H1 (cell line): ENCODE measurements around the gene MAPRE2. TPM values are rescaled to one million over a fixed set of nuclear protein-coding genes. Genes with fewer than 3 reads are reported as not detected.

Experiments
- CTCF ChIA-PET: fragments of 300-600 bp; sonication (Branson Sonifier 250); formaldehyde crosslinking; loops from one replicate; lab custom pipeline; 2021; ENCODE audit not compliant: partially characterized antibody; lab: Charles Lee
- POLR2A ChIA-PET: fragments of 300-600 bp; sonication (Branson Sonifier 250); formaldehyde crosslinking; loops from one replicate; lab custom pipeline; 2021; ENCODE audit warnings: inconsistent platforms; ENCODE audit not compliant: partially characterized antibody; lab: Charles Lee
- DNase-seq, 2 experiments: peaks; one replicate each; pipeline versions ENCODE4 v3.0.0 to v3.0.0-alpha.2; 2010 to 2022; ENCODE audit warnings: low spot score in 2 of 2, low read depth in 1 of 2, mixed read lengths in 1 of 2
- FAIRE-seq: peaks from 2 replicates; lab custom pipeline; 2011; peaks lifted over from hg19 to GRCh38; lab: Jason Lieb, UNC
- H2AFZ ChIP-seq: 2 replicates; pipeline ENCODE4 v1.8.1; 2012; ENCODE audit warnings: low read length, inconsistent platforms
- H2AK5ac ChIP-seq: 2 replicates; pipeline ENCODE4 v1.6.1; 2013; ENCODE audit warnings: low read depth, low read length
- H2BK120ac ChIP-seq: replicated peaks from 2 replicates; pipeline ENCODE3; 2013; ENCODE audit warnings: low read depth, low read length, inconsistent platforms
- H2BK12ac ChIP-seq: 2 replicates; pipeline ENCODE4 v1.6.1; 2013; ENCODE audit warnings: low read depth, low read length
- H2BK15ac ChIP-seq: 2 replicates; pipeline ENCODE4 v1.6.1; 2013; ENCODE audit warnings: low read length
- H2BK20ac ChIP-seq: 2 replicates; pipeline ENCODE4 v1.6.1; 2013; ENCODE audit warnings: low read length
- H2BK5ac ChIP-seq: 2 replicates; pipeline ENCODE4 v1.6.1; 2013; ENCODE audit warnings: low read depth, low read length
- H3K14ac ChIP-seq: 2 replicates; pipeline ENCODE4 v1.6.1; 2013; ENCODE audit warnings: inconsistent platforms; ENCODE audit not compliant: insufficient read length
- H3K18ac ChIP-seq: 2 replicates; pipeline ENCODE4 v1.6.1; 2013; ENCODE audit warnings: low read length; ENCODE audit errors: extremely low read depth
- H3K23ac ChIP-seq: 2 replicates; pipeline ENCODE4 v1.6.1; 2013; ENCODE audit warnings: inconsistent platforms; ENCODE audit not compliant: insufficient read length
- H3K23me2 ChIP-seq: 2 replicates; pipeline ENCODE4 v1.6.1; 2013; ENCODE audit warnings: low read depth, low read length
- H3K27ac ChIP-seq: 2 replicates; pipeline ENCODE4 v1.6.1; 2011; ENCODE audit warnings: low read depth, low read length, inconsistent platforms
- H3K27me3 ChIP-seq, 4 experiments: replicated peaks in 1 of 4; 1 replicate in 1 of 4; 2 replicates in 3 of 4; pipeline versions ENCODE4 v1.6.1 to v1.8.1; 2011 to 2013; ENCODE audit warnings: low read length in 3 of 4, mild to moderate bottlenecking in 3 of 4, inconsistent platforms in 2 of 4, mixed read lengths in 2 of 4, moderate library complexity in 1 of 4; ENCODE audit not compliant: control insufficient read depth in 3 of 4, insufficient read depth in 3 of 4; ENCODE audit errors: extremely low read depth in 1 of 4
- H3K36me3 ChIP-seq, 4 experiments: 2 replicates each; pipeline versions ENCODE4 v1.6.1 to v1.8.1; 2011 to 2013; ENCODE audit warnings: mild to moderate bottlenecking in 4 of 4, low read length in 3 of 4, moderate library complexity in 2 of 4, control low read depth in 1 of 4, inconsistent platforms in 1 of 4; ENCODE audit not compliant: insufficient read depth in 4 of 4, control insufficient read depth in 2 of 4
- H3K4ac ChIP-seq: replicated peaks from 2 replicates; pipeline ENCODE3; 2013; ENCODE audit warnings: low read length, low read depth, mixed read lengths, inconsistent platforms; ENCODE audit not compliant: insufficient read length
- H3K4me1 ChIP-seq, 4 experiments: replicated peaks in 1 of 4; 1 replicate in 1 of 4; 2 replicates in 3 of 4; pipeline versions ENCODE4 v1.6.1 to v1.8.1; 2011 to 2013; ENCODE audit warnings: low read length in 3 of 4, inconsistent platforms in 2 of 4, mixed read lengths in 1 of 4; ENCODE audit not compliant: insufficient read depth in 4 of 4, control insufficient read depth in 3 of 4
- H3K4me2 ChIP-seq, 2 experiments: 2 replicates each; pipeline versions ENCODE4 v1.6.1 to v1.8.1; 2011 to 2013; ENCODE audit warnings: low read depth in 2 of 2, low read length in 2 of 2, control low read depth in 1 of 2, inconsistent platforms in 1 of 2, mild to moderate bottlenecking in 1 of 2; ENCODE audit not compliant: insufficient read depth in 1 of 2
- H3K4me3 ChIP-seq, 4 experiments: fragments of 200-600, 300-600 bp in 1 of 4; sonication (generic), shearing (Covaris generic), sonication (Bioruptor Twin) in 1 of 4; 2 replicates each; pipeline versions ENCODE4 v1.5.1 to v1.8.1; 2011 to 2016; ENCODE audit warnings: low read length in 4 of 4, low read depth in 3 of 4, control low read depth in 2 of 4, inconsistent platforms in 2 of 4, mild to moderate bottlenecking in 2 of 4, mixed read lengths in 1 of 4, moderate library complexity in 1 of 4; ENCODE audit not compliant: insufficient read depth in 2 of 4; ENCODE audit errors: extremely low read depth in 1 of 4
- H3K56ac ChIP-seq: replicated peaks from 2 replicates; pipeline ENCODE3; 2013; ENCODE audit warnings: low read depth, mild to moderate bottlenecking, mixed read lengths, low read length, inconsistent platforms; ENCODE audit not compliant: insufficient read length
- H3K79me1 ChIP-seq: 2 replicates; pipeline ENCODE4 v1.6.1; 2013; ENCODE audit warnings: low read depth, low read length, control low read depth
- H3K79me2 ChIP-seq, 2 experiments: 2 replicates each; pipeline versions ENCODE4 v1.6.1 to v1.8.1; 2012 to 2013; ENCODE audit warnings: low read length in 2 of 2, mild to moderate bottlenecking in 2 of 2, inconsistent platforms in 1 of 2; ENCODE audit not compliant: insufficient read depth in 2 of 2, control insufficient read depth in 1 of 2
- H3K9ac ChIP-seq, 4 experiments: replicated peaks in 1 of 4; 1 replicate in 1 of 4; 2 replicates in 3 of 4; pipeline versions ENCODE4 v1.6.1 to v1.8.1; 2011 to 2013; ENCODE audit warnings: low read depth in 3 of 4, low read length in 3 of 4, control low read depth in 2 of 4, mild to moderate bottlenecking in 2 of 4, moderate library complexity in 2 of 4, inconsistent platforms in 1 of 4; ENCODE audit errors: extremely low read depth in 1 of 4
- H3K9me3 ChIP-seq, 2 experiments: 2 replicates each; pipeline versions ENCODE4 v1.6.1 to v1.8.1; 2012 to 2013; ENCODE audit warnings: mild to moderate bottlenecking in 2 of 2, moderate library complexity in 2 of 2, control low read depth in 1 of 2, inconsistent platforms in 1 of 2, low read depth in 1 of 2, low read length in 1 of 2, mixed read lengths in 1 of 2; ENCODE audit not compliant: insufficient read depth in 2 of 2
- H4K20me1 ChIP-seq, 2 experiments: replicated peaks in 1 of 2; 2 replicates each; pipeline versions ENCODE3 to v1.8.1; 2011 to 2013; ENCODE audit warnings: inconsistent platforms in 2 of 2, low read length in 2 of 2, mild to moderate bottlenecking in 1 of 2; ENCODE audit not compliant: insufficient read depth in 2 of 2, control insufficient read depth in 1 of 2
- H4K5ac ChIP-seq: 2 replicates; pipeline ENCODE4 v1.6.1; 2013; ENCODE audit warnings: low read length, low read depth, mixed read lengths, inconsistent platforms; ENCODE audit not compliant: insufficient read length
- H4K8ac ChIP-seq: 2 replicates; pipeline ENCODE4 v1.8.0; 2013; ENCODE audit warnings: mild to moderate bottlenecking, moderate library complexity, low read length, inconsistent platforms; ENCODE audit not compliant: insufficient read depth; ENCODE audit errors: extremely low read depth
- H4K91ac ChIP-seq: replicated peaks from 2 replicates; pipeline ENCODE3; 2013; ENCODE audit warnings: low read length, mixed read lengths, inconsistent platforms; ENCODE audit not compliant: insufficient read length
- ASH2L ChIP-seq: fragments of 200-600, 300-600 bp; sonication (generic); IDR thresholded peaks from one replicate; pipeline ENCODE4 v1.7.1; 2017; ENCODE audit warnings: low read length
- BACH1 ChIP-seq: IDR thresholded peaks from 2 replicates; pipeline ENCODE4 v1.6.1; 2012; ENCODE audit warnings: low read length, improper control_type of control experiment
- CHD1 ChIP-seq: IDR thresholded peaks from 2 replicates; pipeline ENCODE4 v1.6.1; 2012; ENCODE audit warnings: low read depth, low read length, improper control_type of control experiment
- EZH2 ChIP-seq: fragments of 200-600 bp; sonication (generic); IDR thresholded peaks from 2 replicates; pipeline ENCODE4 v1.7.1; 2012; ENCODE audit warnings: low read depth, mild to moderate bottlenecking, moderate library complexity, low read length, inconsistent platforms; ENCODE audit not compliant: severe bottlenecking
- KDM1A ChIP-seq: fragments of 200-600, 300-600 bp; sonication (generic); IDR thresholded peaks from 2 replicates; pipeline ENCODE4 v1.7.1; 2016; ENCODE audit warnings: mild to moderate bottlenecking, low read length, borderline replicate concordance
- MAX ChIP-seq: IDR thresholded peaks from 2 replicates; pipeline ENCODE4 v1.6.1; 2012; ENCODE audit warnings: inconsistent platforms
- NANOG ChIP-seq: IDR thresholded peaks from 2 replicates; pipeline ENCODE4 v1.6.1; 2011; ENCODE audit warnings: low read length, low read depth, mild to moderate bottlenecking, inconsistent platforms; ENCODE audit not compliant: insufficient read depth, poor library complexity, severe bottlenecking
- PHF8 ChIP-seq: fragments of 200-600 bp; sonication (generic); conservative IDR thresholded peaks from 2 replicates; pipeline ENCODE4 v1.7.1; 2012; ENCODE audit warnings: low read depth, mild to moderate bottlenecking, inconsistent platforms, low read length, moderate library complexity
- SIRT6 ChIP-seq: IDR thresholded peaks from one replicate; pipeline ENCODE4 v1.7.1; 2012; ENCODE audit warnings: low read length, inconsistent platforms
- SIX5 ChIP-seq: IDR thresholded peaks from 2 replicates; pipeline ENCODE4 v1.6.1; 2011; ENCODE audit warnings: mild to moderate bottlenecking, low read depth, low read length
- TAF1 ChIP-seq: IDR thresholded peaks from 2 replicates; pipeline ENCODE4 v1.6.1; 2011; ENCODE audit warnings: mild to moderate bottlenecking, low read depth, low read length
- TAF7 ChIP-seq: optimal IDR thresholded peaks from 2 replicates; pipeline ENCODE3; 2011; ENCODE audit warnings: low read depth, mild to moderate bottlenecking, inconsistent platforms, low read length, moderate library complexity, borderline replicate concordance
- TEAD4 ChIP-seq: IDR thresholded peaks from 2 replicates; pipeline ENCODE4 v1.6.1; 2012; ENCODE audit warnings: low read depth, low read length, inconsistent platforms, mixed read lengths
- WGBS, 2 experiments: shearing (Covaris generic) in 1 of 2; methylation state at CpG; one replicate each; pipeline versions ENCODE4 v1.1.6 to v1.1.7; 2013 to 2015; ENCODE audit warnings: low lambda C conversion rate in 2 of 2, mixed read lengths in 2 of 2, inconsistent platforms in 1 of 2, low coverage in 1 of 2, missing lambda C conversion rate in 1 of 2; ENCODE audit not compliant: insufficient replicate concordance in 2 of 2, insufficient coverage in 1 of 2, insufficient read length in 1 of 2; ENCODE audit errors: extremely low coverage in 1 of 2, missing lambda C conversion rate in 1 of 2; 5-methylcytosine and 5-hydroxymethylcytosine counted together
- polyA plus RNA-seq, 7 experiments: library from polyadenylated mRNA; depleted of rRNA in 3 of 7; stranded (reverse) in 5 of 7; unstranded in 2 of 7; fragments of >200 nt in 5 of 7; fragments of 200-250 nt in 2 of 7; gene quantifications; 1 replicate in 5 of 7; 2 replicates in 1 of 7; 4 replicates in 1 of 7; pipeline versions ENCODE4 v1.2.1 to v1.2.3, GENCODE V29; 2011 to 2013; ENCODE audit warnings: missing spikeins in 2 of 7, mixed read lengths in 2 of 7
- total RNA-seq: library from RNA; stranded (reverse); fragmentation: NEBNext Ultra II Directional; extraction: Animal tissue kit (Norgen Biotek cat#: 25700); gene quantifications from 2 replicates; pipeline ENCODE4 v1.2.1, GENCODE V29; 2021
- TF ChIP-seq, protein P1 (sequence below): IDR thresholded peaks from 2 replicates; pipeline ENCODE4 v1.6.1; 2012; ENCODE audit warnings: inconsistent platforms

Gene MAPRE2
- total and polyA plus RNA-seq, 2 of the 8 experiments (the other 6 are each of a cell fraction or from before 2014, with no cell fraction given): 32.6 to 33.1 TPM

- H3K79me2 ChIP-seq: no peaks in the 10 kb centered on the region
- TF ChIP-seq, protein P1, sequence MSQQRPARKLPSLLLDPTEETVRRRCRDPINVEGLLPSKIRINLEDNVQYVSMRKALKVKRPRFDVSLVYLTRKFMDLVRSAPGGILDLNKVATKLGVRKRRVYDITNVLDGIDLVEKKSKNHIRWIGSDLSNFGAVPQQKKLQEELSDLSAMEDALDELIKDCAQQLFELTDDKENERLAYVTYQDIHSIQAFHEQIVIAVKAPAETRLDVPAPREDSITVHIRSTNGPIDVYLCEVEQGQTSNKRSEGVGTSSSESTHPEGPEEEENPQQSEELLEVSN: no peak
- TF ChIP-seq TEAD4: no peak
- no peak for TF ChIP-seq TAF7
- no peak for TF ChIP-seq CHD1
- TF ChIP-seq PHF8: no peak
- TF ChIP-seq MAX: no peak
- TF ChIP-seq ASH2L: no peak
- TF ChIP-seq SIRT6: no peak
- TF ChIP-seq TAF1: no peak
- no peak for TF ChIP-seq BACH1
- TF ChIP-seq KDM1A: no peak
- TF ChIP-seq NANOG: no peak
- no peak for TF ChIP-seq SIX5
- TF ChIP-seq EZH2: no peak
These were observed 12.7 kb upstream of the MAPRE2 start for GRCh38 chr18:35028536-35028935.

More at GRCh38 chr18:35028536-35028935, 12.7 kb upstream of the MAPRE2 start:
- H4K5ac ChIP-seq: no peak overlapping the region
- no peak overlapping the region for H3K9ac ChIP-seq
- H4K20me1 ChIP-seq: no peaks in the 10 kb centered on the region
- H3K18ac ChIP-seq: no peak overlapping the region
- H2AFZ ChIP-seq: no peak overlapping the region
- no peaks in the 10 kb centered on the region for H3K79me1 ChIP-seq
- peaks cover 0 to 7% (median 0%) of the 10 kb centered on the region in 4 experiments; a peak in 2 of 7 replicates for H3K4me1 ChIP-seq
- ChIA-PET CTCF (interaction anchor here (0.7 to 7.1 kb wide), 9 partner anchors 14 to 187 kb away, joined by 3 to 80 read pairs (median 6); no protein-coding TSS in a partner anchor), POLR2A (interaction anchor here (1.7 kb wide), 1 partner anchor 12 kb away, joined by 6 read pairs; the partner anchor contains the start of gene MAPRE2)
- WGBS, 2 experiments: 84% methylated on average over 2 of the region's 2 CpGs; no CpG with 5 or more reads in 1 of the 2 experiments
- H2BK20ac ChIP-seq: no peak overlapping the region
- H4K91ac ChIP-seq: no peak overlapping the region
- H3K9me3 ChIP-seq: no peaks in the 10 kb centered on the region
- FAIRE-seq (no peak), DNase-seq (no peak)
- H3K27ac ChIP-seq: no peak overlapping the region
- H3K23ac ChIP-seq: no peak overlapping the region
- no peak overlapping the region for H2BK12ac ChIP-seq
- H3K56ac ChIP-seq: no peak overlapping the region
- no peak overlapping the region for H3K14ac ChIP-seq
- H2BK5ac ChIP-seq: no peak overlapping the region
- no peaks in the 10 kb centered on the region for H3K27me3 ChIP-seq
- H3K4me3 ChIP-seq: no peak overlapping the region
- H2BK120ac ChIP-seq: no peak overlapping the region
- H3K4ac ChIP-seq: no peak overlapping the region
- H3K36me3 ChIP-seq: no peaks in the 10 kb centered on the region
- H3K23me2 ChIP-seq: no peaks in the 10 kb centered on the region
- no peak overlapping the region for H4K8ac ChIP-seq
- H2BK15ac ChIP-seq: no peak overlapping the region
- H3K4me2 ChIP-seq: no peak overlapping the region
- H2AK5ac ChIP-seq: no peak overlapping the region
